GM18907 (cell line): ENCODE results near the gene CCDC175.

Source experiments
- ATAC-seq: cut with Tn5 transposase; IDR thresholded peaks from one replicate; pipeline ENCODE4 v1.9.1; 2021; ENCODE audit warnings: mild to moderate bottlenecking, moderate library complexity; ENCODE audit not compliant: unreplicated experiment

Gene CCDC175

DNA sequence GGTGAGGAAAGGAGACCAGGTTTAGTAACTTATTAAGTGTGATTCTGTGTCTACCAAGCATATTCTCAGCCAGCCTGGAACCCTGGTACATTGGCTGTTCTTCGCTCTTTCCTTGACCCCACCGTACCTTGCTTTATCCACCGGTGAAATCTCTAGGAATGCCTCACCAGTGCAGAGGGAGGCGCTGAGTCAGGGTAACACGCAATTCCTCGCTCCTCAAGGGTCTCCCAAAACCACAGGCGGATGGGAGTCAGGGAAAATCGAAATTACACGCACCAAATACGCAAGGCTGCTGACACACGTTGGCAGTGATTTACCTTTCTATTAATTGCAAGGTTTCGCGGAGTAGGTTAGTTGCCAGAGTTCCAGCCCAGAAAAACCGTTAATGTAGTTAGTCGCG, 93.2 kb downstream of the CCDC175 start:
- ATAC-seq, result no peak

DNA sequence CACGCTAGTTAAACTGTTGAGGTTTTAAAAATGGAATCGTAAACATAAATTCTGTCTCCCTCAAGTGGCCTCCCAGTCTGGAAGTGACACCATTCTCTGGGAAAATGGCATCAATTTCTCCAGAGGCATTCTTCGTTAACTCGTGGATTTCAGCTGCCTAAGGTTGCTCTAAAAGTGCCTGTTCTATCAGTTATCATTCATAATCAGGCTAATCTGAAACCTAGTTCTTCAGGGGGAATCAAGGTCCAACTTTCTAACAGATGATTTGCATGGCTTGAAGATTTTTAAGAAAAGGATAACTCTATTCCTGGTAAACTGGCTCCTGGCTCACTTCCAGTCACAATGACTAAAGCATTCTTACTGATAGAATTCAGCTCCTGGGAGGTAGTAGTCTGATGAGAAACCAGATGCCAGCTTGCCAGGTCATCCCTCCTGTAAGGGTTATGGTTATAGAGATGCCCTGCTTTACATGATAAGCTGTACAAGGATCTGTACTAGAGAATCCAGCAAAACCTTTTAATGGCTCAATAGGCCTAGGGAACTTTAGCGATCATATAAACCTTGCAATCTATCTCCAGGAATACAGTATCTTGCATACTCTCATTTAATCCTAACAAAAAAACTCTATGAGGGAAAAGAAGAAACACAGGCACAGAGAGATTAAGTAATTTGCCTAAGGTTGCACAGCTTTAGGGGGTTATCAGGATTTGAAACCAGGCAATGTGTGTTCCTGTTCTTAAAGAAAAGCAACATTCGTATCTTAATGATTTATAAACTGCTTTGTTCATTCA, 93.9 kb downstream of the CCDC175 start:
- no peak for ATAC-seq

DNA sequence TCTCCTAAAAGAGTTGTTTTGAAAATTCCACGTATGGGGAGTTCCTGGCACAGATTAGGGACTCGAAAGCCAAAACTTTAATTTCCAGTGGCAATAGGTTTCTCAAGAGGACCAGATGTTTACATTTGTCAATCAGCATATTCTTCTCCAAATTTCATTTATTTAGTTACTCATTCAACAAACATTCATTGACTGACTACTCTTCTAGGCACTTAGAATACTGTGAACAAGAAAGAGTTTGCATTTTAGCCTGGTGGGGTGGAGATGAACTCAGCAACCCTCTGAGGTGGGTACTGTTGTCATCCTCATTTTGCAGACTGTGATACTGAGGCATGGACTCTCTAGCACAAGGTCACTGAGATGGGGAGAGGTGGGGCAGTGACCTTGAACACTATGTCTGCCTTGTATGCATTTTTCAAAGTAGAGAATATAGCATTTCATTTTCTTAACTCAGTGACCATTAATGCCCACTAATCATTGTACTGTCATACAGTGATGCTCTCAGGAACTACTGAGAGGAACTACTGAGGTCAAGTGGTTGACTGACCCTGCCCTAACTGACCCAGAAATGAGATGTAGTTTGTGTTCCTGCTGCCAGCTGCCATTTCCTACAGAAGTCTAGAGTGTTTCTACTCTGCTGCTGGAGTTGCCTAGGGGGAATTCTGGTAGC, 94.6 kb downstream of the CCDC175 start:
- no peak for ATAC-seq

DNA sequence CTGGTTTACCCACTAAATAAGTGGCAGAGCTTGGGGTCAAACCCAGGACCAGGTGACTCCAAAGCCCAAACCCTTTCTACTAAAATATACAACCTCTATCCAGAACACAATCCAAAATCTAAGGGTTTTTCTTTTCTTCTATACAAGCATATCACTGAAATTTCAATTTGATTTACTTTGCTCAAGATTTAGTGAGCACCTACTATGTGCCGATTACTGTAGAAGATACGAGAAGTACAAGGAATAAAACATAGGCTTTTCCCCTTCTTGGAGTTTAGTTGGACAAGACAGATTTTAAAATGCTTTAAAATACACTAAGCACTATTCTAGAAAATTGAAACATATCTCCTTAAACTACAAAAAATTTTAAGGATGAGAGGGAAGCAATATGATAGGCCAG, 95.2 kb downstream of the CCDC175 start:
- no peak for ATAC-seq

DNA sequence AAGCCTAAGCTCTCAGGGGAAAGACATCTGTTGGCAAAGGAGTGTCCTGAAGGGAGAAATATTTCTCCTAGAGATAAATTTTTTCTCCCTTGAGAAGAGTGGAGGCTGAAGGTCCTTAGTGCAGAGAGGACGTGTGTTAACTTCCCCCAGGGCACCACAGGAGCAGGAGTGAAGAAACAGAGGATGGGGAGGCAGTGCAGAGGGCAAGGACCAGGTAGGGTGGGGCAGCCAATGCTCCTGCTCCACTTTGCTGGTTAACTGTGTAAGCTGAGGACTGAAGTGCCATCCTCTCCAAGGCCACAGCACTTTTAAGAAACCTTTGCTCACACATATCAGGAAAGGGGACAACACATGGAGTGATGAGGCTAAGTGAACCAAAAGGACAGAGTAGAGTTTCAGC, 96.4 kb downstream of the CCDC175 start:
- ATAC-seq, result no peak

DNA sequence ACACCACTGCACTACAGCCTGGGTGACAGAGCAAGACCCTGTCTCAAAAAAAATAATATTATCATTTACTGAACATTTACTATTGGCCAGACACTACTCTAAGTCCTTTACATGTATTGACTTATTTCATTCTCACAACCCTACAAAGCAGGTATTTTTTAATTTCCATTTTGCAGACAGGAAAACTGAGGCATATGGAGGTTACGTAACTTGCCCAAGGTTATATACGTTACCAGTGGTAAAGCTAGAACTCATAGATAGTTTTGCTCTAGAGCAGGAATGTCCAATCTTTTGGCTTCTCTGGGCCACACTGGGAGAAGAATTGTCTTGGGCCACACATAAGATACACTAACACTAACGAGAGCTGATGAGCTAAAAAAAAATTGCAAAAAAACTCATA, 98.1 kb downstream of the CCDC175 start:
- ATAC-seq, result no peak

DNA sequence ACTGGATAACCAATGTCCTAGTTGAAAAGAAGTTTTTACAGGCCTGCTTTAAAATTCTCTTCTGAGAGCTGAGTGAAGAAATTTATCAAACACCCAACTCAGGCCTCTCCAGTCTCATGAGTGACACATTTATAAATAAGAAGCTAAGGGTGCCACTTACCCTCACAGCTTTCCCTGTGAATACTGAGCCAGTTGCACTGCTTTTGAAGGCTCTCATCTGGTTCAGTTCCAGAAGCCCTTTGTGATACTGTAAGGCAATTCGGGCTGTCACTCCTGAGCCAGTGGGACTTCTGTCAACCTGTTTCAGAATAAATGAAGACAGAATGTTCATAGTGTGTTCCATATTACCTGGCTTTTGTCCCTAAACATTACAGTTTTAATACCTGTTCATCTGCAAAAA, 100.9 kb downstream of the CCDC175 start:
- ATAC-seq, result no peak

DNA sequence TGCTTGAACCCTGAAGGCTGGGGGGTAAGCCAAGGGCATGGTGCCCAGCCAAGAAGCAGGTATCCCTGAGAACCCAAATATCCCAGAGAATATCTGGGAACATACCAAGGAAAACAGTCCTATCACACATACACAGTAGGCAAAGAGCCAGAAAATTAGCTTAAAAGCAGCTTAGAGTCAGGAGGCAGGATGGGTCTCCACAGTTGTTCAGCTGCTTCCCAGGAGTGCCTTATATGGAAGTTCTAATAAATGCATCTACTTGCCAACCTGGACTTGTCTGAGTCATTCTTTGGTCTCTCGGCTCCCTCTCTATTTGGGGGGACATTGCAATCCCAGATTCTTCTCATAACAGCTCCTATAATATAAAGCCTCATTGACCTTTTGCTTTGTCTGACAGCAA, 102.4 kb downstream of the CCDC175 start:
- ATAC-seq, result no peak

DNA sequence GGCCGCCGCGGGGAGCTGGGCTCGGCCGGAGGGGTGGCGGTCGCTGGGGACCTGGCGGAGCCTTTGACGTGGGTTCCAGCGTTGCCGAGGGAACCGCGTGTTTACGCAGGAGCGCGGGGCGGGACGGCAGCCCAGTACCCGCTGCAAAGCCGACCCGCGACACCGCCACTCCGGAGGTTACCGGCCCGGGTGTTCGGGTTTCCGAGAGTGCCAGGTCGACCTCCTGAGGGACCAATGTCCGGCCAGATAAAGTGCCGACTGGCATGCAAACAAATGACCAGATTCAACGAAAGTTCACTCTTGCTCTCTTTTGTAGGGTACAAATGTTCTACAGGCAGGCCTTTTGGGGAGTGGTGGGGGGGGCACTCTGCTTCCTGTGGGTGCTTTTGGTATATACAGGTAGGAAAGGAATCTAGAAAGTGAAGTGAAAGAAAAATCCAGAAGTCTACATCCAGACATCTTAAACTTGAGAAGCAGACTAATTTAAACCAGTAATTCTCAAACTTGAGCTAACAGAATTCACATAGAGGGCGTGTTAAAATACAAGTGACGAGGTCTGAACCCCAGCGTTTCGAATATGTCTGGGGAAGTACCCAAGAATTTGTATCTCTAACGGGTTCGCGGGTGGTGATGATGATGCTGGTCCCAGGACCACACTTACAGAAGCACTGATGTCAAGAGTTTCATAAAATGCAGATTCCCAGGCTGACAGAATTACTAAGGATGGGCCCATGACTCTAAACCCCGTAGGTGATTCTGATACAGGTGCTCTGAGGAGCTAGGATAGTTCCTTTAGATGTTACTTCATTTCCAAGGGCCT, 111.1 kb downstream of the CCDC175 start, which contains the start of gene GPR135:
TSS of gene GPR135 (minus strand) at position 65 of the 820 bp plus-strand sequence. CDS start 154 bp downstream, outside the sequence.
- ATAC-seq, result peak; percentile 39

DNA sequence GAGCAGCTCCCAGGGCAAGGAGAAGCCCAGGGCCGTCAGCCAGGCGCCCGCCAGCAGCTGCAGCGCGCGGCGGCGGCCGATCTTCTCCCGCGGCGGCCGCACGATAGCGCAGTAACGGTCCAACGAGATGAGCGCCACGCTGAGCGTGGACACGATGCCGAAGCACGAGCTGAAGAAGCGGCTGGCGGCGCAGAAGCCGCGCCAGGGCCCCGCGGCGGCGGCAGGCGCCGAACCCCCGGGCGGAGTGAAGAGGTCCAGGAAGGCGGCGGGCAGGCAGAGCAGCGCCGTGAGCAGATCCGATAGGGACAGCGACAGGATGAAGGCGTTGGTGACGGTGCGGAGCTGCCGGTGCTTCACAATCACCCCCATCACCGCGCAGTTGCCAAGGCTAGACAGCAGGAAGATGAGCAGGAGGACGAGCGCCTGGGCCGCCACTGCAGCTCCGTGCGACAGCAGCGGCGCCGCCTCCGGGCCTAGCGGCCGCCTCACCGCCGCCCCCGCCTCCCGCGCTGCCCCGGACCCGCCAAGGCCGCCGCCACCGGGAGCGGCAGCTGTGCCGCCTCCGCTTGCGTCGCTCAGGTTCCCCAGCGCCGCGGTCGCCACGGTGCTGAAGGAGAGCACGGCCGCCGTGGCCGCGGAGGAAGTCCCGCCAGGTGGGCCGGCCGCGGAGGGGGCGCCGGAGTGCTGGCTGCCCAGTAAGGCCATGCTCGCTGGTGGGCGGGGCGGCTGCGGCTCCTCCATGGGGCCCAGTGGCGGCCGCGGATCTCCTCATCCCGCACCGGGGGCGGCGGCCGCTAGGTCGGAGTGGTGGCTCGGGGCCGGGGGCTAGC, 111.9 kb downstream of the CCDC175 start:
- peak; percentile 63 for ATAC-seq

DNA sequence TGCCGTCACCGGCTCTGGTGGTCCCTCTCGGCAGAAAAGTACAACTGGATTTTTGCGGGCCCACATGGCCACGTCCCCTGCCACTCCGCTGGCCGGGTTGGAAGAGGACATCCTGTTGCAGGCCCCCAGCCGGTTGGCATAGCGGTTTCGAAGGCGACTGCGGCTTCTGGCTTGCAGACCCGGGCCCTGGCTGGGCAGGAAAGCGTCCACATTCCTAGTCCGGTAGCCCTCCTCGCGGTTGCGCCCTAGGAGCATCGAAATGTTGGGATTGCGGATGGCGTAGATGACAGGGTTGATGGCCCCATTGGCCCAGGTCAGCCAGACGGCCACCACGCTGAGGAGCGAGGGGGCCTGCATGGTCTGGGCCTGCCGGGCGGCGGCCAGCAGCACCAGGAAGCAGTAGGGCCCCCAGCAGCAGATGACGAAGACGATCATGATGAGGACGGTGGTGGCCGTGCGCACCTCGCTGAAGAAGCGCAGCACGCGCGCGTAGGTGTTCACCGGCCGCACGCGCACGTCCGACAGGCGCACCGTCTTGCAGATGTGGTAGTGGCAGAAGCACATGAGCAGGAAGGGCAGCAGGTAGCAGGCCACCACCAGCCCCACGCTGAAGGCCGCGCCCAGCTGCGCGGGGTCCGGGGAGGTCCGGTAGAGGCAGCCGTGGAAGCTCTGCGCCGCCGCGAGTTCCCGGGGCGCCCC, 112.7 kb downstream of the CCDC175 start:
- ATAC-seq, result peak; percentile 52

DNA sequence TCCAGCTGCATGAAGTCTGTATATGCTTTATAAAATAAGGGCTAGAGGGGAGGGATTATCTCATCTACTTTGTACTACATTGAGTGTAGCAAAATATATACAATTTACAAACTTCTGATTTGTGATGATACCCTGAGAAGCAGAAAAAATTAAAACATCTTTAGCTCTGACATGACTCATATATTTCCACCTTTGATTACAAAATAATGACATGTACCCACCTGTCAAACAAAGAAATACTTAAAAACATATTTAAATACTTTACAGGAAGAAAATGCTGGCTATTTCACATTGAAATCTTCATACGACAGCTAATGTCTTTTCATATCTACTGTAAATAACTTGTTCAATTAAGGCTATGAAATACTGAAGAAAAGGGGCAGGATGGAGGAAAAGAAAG, 114.7 kb downstream of the CCDC175 start:
- ATAC-seq, result no peak

DNA sequence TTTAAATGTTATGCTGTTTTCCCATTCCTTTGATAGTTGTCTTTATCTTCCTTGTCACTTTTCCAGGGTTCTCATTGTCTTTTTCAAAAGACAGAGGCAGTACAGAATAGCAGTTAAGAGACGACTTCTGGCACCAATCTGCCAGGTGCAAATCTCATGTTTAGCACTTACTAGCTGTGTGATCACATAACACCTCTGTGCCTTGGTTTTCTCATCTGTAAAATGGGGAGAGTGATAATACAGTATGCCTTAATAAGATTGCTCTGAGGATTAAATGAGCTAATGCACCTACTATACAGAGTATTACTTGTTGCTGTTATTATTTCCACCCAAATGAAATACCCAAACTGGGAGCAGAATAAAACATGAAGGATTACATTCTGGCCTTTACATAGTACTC, 116.2 kb downstream of the CCDC175 start:
- no peak for ATAC-seq

DNA sequence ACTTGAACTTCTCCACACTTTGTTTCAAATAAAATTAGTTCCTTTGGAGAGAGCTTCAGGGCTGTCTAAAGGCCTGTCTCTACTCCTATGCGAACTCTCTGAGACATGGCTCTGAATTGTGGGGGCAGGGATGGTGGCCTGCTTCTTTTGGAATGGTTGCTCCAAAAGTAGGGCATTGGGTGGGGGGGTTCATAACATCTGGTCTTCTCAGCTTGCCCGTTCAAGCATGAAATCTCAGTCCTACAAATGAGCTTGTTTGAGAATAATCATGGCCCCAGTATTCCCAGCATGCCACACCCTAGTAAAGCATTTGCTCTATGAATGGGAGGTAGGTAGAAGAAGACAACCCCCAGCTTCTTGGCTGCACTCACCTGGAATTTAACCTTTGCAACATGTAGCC, 118.1 kb downstream of the CCDC175 start:
- no peak for ATAC-seq

DNA sequence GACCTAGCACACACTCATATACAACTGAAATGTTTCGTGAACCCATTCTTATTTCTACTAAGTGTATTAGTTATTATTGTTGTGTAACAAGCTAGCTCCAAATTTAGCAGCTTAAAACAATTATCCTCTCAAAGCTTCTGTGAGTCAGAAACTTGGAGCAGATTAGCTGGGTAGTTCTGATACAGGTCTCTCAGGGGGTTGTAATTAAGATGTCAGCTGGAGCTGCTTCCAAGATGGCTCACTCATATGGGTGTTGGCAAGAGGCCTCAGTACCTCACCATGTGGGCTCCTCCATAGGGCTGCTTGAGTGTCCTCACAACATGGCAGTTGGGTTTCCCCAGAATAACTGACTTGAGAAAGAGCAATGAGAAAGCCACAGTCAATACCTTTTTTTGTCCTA, 121.2 kb downstream of the CCDC175 start:
- no peak for ATAC-seq
